Activated CD8-positive, alpha-beta memory T cell treated with anti-CD3 and anti-CD28 coated beads for 36 hours (primary cell): Measurements from ENCODE around the gene NHLRC3. TPM values are rescaled to one million over a fixed set of nuclear protein-coding genes. Genes with fewer than 3 reads are reported as not detected.

ENCODE experiments used
- total RNA-seq, 2 experiments: library from RNA; stranded (reverse); gene quantifications; one replicate each; pipeline ENCODE4 v1.2.3, GENCODE V29; 2021

The NHLRC3 gene
- total RNA-seq, 2 experiments from 2014 or later, result 16.5 to 17.1 TPM

Other genes starting within 250 kb of the NHLRC3 start
- not detected for gene STOML3, start 47.6 kb upstream of the NHLRC3 start, total RNA-seq
- gene PROSER1, start 367 bp upstream of the NHLRC3 start, total RNA-seq, result 100 to 1,000 TPM in 1 of 2 experiments, 10 to 100 TPM in 1; 95.2 to 104 TPM